GM18507 (cell line): ENCODE data around the gene AASDH.

Experiments
- DNase-seq: peaks from one replicate; pipeline ENCODE4 v3.0.0; 2011; ENCODE audit warnings: low read depth; ENCODE audit not compliant: insufficient read length; ENCODE audit errors: extremely low spot score
- FAIRE-seq: peaks from 2 replicates; lab custom pipeline; 2011; peaks lifted over from hg19 to GRCh38; lab: Jason Lieb, UNC

AASDH gene

GRCh38 chr4:56296526-56296925 lies 90.8 kb downstream of the AASDH start:
- FAIRE-seq (no peak), DNase-seq (no peak)

- DNase-seq = no peak
- FAIRE-seq = no peak
Observed at GRCh38 chr4:56293121-56293520, 94.2 kb downstream of the AASDH start.

- FAIRE-seq (no peak), DNase-seq (no peak)
Observed at GRCh38 chr4:56289934-56290333, 97.4 kb downstream of the AASDH start.

GRCh38 chr4:56288663-56289062 lies 98.6 kb downstream of the AASDH start:
- no peak for FAIRE-seq

More at GRCh38 chr4:56288663-56289062, 98.6 kb downstream of the AASDH start:
- no peak for DNase-seq
